GM06990 (cell line): ENCODE data around the gene KIAA0930.

Experiments used
- DNase-seq: peaks from one replicate; pipeline ENCODE4 v3.0.0-alpha.2; 2011; ENCODE audit not compliant: insufficient read length; ENCODE audit errors: extremely low read depth
- H3K27me3 ChIP-seq: replicated peaks from 2 replicates; pipeline ENCODE4 v1.6.0; 2011; ENCODE audit warnings: low read length; ENCODE audit not compliant: control insufficient read depth, insufficient read depth
- H3K36me3 ChIP-seq: 2 replicates; pipeline ENCODE4 v1.5.1; 2011; ENCODE audit warnings: low read length; ENCODE audit not compliant: control insufficient read depth, insufficient read depth
- H3K4me3 ChIP-seq: replicated peaks from 2 replicates; pipeline ENCODE4 v1.5.1; 2011; ENCODE audit warnings: low read depth, mild to moderate bottlenecking, control low read depth, low read length
- CTCF ChIP-seq: IDR thresholded peaks from 2 replicates; pipeline ENCODE4 v1.5.1; 2011; ENCODE audit warnings: low read length, control low read depth, mild to moderate bottlenecking, inconsistent platforms; ENCODE audit not compliant: insufficient read depth, poor library complexity, severe bottlenecking

The KIAA0930 gene

DNA sequence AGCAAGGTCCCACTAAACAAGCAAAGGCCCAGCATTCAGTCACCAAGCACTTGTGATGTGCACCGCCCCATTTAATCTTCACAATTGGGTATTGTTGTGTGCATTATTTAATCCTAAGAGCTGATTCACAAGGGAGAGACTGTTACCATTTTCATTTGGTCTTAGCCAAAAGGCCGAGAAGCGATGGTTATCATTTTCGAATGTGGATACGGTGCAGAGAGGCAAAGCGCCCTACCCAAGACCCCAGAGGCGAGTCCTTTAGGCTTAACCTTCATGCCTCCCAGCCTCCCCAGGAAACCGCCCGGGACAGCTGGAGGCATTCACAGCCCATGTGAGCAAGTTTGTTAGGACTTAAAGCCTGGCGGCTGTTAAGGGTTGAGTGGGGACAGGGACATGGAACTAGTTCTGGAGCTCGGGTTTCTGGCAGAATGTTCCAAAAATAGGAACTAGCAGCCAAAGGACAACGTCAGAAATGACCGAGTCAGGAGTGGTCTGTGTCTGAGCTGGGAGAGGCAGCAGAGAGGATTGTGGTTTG is 31.0 kb upstream of the KIAA0930 start:
- no peak for DNase-seq
- no peak for TF ChIP-seq CTCF
- Histone ChIP-seq H3K27me3 (no peaks in the 10 kb centered on the region), H3K4me3 (no peak overlapping the region), H3K36me3 (no peaks in the 10 kb centered on the region)

- no peak overlapping the region for H3K4me3 ChIP-seq
- no peak for TF ChIP-seq CTCF
Measured at GRCh38 chr22:45270095-45271020, 29.7 kb upstream of the KIAA0930 start.

DNA sequence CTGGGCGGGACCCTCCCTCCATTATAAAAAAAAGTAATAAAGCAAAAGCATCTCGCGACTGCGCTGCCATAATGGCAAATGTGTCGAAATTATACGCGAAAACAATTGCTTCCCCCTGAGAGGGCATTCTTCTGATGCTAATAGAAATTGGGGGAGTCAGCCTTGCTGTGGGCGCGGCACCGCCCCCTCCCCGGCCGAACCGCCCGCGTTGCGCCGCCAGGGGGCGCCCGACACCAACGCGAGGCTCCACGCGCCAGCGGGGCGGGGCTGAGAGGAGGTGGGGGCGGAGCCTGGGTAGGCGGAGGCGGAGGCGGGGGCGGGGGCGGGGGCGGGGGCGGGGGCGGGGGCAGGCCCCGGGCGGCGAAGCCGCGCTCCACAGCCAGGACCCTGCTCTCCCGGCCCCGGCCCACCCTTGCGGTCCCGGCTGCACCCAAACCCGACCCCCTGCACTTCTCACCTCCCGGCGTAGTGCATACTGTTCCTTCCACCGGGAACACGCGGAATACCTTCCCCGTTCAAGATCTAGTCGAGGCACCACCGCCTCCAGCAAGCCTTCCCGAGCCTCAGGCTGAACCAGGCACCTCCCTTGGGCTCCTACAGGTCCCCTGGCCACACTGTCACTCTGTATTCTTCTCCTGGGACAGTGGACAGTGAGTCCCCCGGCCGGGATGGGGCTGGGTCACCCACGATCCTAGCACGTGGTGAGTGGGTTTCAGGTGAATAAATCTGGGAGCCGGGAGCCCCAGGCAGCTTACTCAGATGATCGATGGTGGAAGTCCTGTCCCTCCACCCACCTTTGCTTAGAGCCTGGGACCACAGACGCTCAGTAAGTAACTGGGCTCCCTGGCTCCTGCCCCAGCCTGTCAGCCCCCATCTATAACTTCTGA is 28.5 kb upstream of the KIAA0930 start:
- Histone ChIP-seq H3K4me3 (peak overlapping the region; percentile 62), H3K36me3 (no peaks in the 10 kb centered on the region), H3K27me3 (no peaks in the 10 kb centered on the region)
- TF ChIP-seq CTCF: peak; percentile 46
- peak; percentile 78 for DNase-seq

More at GRCh38 chr22:45270095-45271020, 29.7 kb upstream of the KIAA0930 start:
- DNase-seq: no peak
- no peaks in the 10 kb centered on the region for H3K27me3 ChIP-seq
- no peaks in the 10 kb centered on the region for H3K36me3 ChIP-seq

- Histone ChIP-seq H3K27me3 (no peaks in the 10 kb centered on the region), H3K36me3 (no peaks in the 10 kb centered on the region), H3K4me3 (peak overlapping the region; percentile 62)
- no peak for DNase-seq
- TF ChIP-seq CTCF: no peak
Measured at GRCh38 chr22:45268167-45268957, 27.7 kb upstream of the KIAA0930 start.

- DNase-seq: no peak
- Histone ChIP-seq H3K36me3 (no peaks in the 10 kb centered on the region), H3K4me3 (no peak overlapping the region), H3K27me3 (no peaks in the 10 kb centered on the region)
- no peak for TF ChIP-seq CTCF
Measured at GRCh38 chr22:45265535-45265934, 24.8 kb upstream of the KIAA0930 start.
